Left renal cortex interstitium (tissue), 4 donors: Measurements from ENCODE around the gene UNKL. TPM values are rescaled to one million over a fixed set of nuclear protein-coding genes. Genes with fewer than 3 reads are reported as not detected.

Source experiments
- DNase-seq, 4 donors: peaks; one replicate each; pipeline ENCODE4 v3.0.0-alpha.2; 2013; ENCODE audit warnings: low read depth in 4 of 4, low spot score in 2 of 4, missing footprints in 1 of 4
- polyA plus RNA-seq, 4 donors: library from polyadenylated mRNA; unstranded; fragments of 120-200 nt; gene quantifications; one replicate each; pipeline ENCODE4 v1.2.1, GENCODE V29; 2013; ENCODE audit not compliant: insufficient read length in 4 of 4

The UNKL gene, protein sequence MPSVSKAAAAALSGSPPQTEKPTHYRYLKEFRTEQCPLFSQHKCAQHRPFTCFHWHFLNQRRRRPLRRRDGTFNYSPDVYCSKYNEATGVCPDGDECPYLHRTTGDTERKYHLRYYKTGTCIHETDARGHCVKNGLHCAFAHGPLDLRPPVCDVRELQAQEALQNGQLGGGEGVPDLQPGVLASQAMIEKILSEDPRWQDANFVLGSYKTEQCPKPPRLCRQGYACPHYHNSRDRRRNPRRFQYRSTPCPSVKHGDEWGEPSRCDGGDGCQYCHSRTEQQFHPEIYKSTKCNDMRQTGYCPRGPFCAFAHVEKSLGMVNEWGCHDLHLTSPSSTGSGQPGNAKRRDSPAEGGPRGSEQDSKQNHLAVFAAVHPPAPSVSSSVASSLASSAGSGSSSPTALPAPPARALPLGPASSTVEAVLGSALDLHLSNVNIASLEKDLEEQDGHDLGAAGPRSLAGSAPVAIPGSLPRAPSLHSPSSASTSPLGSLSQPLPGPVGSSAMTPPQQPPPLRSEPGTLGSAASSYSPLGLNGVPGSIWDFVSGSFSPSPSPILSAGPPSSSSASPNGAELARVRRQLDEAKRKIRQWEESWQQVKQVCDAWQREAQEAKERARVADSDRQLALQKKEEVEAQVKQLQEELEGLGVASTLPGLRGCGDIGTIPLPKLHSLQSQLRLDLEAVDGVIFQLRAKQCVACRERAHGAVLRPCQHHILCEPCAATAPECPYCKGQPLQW
- 10 to 100 TPM; 13.8 to 22.9 (median 20.1) TPM for polyA plus RNA-seq

DNA sequence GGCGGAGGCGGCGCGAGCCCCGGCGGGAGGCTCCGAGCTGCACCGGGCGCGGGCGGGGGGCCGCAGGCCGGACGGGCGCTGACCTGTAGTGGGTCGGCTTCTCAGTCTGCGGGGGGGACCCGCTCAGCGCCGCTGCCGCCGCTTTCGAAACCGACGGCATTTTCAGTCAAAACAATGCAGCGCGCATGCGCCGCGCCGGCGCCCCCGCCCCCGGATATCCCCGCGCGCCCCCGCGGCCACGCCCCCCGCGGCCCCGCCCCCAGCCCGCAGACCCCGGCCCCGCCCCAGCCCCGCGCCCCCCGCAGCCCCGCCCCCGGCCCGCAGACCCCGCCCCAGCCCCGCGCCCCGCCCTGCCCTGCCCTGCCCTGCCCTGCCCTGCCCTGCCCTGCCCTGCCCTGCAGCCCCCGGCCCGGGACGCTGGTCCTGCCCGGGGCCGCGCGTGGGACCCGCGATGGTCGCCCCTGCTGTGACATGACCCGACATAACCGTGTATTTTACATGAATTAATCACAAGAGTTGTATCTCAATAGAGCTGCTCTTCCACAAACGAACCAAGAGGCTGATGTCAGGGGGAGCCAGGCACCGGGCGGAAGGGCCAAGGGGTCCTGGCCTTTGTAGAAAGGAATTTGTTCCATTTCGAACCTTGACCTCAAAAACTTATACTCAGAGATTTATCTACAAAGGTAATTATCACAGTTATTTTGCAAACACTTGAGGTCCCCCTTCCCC, at the start of gene UNKL:
TSS of gene UNKL (minus strand) at position 173 of the 729 bp plus-strand sequence. CDS start at position 160, 13 bp downstream.
- peak in 1 of 4 donors; percentile 46 for DNase-seq

DNA sequence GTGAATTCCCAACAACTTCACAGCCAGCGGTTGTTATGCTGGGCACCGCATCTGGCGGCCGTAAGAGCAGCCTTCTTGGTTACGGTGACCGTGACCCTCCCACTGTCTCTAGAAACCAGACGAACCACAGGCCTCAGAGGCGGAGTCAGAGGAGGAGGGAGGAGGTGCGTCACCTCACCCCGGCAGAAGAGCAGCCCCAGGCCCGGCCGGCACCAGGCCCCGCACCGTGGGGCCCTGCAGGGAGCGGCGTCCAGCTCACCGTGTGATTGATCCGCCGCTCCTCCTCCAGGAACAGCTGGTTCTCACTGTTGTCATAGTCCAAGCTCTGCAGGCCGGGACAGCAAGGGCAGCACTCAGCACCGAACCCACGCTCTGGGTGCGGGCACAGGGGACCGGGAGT, 46.6 kb upstream of the UNKL start:
- no peak for DNase-seq

DNA sequence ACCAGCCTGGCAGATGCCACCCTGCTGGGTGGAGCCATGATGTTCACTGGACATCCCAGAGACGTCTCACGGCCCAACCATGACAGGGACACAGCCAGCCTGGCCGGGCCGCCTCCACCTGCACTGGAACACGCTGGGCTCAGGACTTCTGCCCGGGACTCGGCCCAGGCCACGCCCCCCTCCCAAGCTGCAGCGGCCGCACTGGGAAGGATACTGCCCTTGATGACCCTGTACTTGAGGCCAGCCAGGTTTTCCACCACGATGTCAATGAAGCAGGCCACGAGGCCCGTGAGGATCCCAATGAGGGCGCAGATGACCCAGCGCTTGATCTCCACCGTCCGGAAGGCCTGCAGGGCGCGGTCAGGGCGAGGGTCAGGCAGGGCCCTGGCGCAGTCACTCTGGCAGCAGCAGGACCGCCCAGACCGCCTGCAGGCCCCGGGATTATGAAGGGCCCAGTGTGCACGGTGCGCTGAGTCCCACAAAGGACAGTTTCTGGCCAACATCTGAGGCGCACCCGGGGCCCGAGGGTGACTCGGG, 46.2 kb upstream of the UNKL start:
- DNase-seq: no peak

DNA sequence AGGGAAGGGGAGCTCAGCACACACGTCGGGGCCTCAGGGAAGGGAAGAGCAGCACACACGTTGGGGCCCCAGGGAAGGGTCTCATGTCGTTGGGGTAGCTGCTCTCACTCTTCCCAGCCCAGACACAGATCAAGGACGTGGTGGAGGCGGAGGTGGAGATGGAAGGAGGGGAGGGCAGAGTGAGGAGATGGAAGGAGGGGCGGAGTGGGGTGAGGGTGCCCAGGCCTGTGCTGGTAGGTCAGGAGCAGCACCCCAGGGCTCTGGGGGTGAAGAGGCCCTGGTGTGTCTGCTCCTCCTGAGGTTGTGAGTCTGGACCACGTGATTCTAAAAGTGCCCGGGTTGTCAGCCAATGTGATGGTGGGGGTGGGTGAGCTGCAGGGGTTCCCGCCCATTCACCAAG, 45.5 kb upstream of the UNKL start:
- DNase-seq: no peak

DNA sequence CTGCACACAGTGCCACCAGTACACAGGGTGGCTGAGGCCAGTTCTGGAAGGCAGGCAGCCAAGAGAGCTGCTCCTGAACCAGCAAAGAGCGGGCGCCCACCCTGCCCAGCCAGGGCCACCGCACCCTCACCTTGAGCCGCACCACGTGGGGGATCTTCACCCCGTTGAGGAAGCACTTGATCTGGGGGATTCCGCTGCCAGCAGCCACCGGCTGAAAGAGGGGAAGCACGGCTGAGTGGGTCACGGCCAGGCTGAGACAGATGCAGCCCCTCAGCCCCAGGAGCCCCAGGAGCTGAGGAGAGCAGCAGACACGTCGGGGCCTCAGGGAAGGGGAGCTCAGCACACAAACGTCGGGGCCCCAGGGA, 44.5 kb upstream of the UNKL start:
- DNase-seq: no peak

DNA sequence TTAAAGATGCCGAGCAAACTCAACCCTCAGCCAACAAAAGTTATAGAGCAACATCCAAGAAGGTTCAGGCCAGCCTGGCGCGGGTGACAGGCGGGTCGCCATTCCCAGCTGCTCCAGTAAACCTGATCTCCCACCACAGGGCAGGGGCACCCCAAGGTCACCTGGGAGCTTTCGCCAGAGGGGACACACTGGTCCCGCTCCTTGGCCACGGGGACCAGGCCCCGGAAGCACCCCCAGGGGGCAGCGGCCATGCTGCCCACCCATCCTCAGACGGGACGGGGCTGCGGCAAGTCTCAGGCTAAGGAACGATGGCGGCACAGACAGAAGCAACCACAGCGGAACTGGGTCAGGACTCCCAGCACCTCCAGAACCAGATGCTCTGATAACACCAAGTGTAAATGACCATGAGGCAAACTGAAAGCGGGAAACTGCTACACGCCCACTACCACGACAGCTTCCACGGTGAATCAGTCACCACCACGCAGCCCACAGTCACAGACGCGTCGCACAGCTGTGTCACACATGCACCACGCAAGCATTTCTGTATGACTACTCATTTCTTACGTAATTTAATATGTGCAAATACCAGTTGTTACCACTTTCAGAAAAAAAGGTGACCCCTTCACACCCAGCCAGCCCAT, 44.0 kb upstream of the UNKL start:
- no peak for DNase-seq

DNA sequence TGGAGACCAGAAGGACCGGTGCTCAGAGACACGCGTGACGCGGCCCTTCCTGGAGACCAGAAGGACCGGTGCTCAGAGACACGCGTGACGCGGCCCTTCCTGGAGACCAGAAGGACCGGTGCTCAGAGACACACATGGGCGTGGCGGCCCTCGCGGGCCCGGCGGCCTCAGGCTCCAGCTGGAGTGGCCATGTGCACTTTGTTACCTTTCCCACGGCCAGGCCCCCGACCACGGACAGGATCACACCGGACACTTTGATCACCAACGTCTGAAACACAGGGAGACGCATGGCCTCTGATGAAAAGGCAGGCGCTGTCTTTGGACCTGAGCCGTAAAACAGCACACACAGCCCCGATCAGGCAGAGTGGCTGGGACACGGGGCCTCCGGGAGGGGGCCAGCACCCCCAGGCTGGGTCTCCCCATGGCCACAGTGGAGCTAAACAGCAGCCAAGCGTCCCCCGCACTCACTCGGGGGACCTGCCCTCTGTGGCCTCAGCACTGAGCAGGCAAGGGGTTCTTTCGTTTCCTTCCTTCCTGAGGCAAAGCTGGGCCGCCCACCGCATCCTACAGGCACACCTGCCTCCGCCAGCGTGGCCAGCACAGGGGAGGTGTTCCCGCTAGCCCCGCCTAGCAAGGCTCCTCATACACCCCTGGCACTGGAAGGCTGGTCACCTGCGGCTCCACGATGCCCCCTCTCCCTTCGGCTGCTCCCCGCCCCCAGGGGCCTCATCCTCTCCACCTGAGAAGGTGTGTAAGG, 43.2 kb upstream of the UNKL start:
- no peak for DNase-seq

DNA sequence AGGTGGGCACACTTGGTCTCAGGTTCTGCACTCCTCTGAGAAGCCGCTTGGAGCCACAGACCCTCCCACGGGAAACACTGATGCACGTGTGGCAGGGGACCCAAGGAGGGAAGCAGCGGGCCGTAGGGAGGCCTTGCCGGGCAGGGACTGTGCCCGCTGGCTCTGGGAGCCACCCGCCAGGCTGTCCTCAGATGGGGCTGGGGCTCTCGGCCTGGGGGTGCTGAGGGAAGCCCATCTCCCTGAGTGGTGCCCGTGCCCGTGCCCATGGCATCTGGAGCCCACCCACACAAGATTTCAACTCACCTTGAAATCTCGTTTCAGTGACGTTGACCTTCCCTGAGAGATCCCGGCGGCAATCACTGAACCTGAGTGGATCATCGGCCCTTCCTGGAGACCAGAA, 42.4 kb upstream of the UNKL start:
- no peak for DNase-seq

DNA sequence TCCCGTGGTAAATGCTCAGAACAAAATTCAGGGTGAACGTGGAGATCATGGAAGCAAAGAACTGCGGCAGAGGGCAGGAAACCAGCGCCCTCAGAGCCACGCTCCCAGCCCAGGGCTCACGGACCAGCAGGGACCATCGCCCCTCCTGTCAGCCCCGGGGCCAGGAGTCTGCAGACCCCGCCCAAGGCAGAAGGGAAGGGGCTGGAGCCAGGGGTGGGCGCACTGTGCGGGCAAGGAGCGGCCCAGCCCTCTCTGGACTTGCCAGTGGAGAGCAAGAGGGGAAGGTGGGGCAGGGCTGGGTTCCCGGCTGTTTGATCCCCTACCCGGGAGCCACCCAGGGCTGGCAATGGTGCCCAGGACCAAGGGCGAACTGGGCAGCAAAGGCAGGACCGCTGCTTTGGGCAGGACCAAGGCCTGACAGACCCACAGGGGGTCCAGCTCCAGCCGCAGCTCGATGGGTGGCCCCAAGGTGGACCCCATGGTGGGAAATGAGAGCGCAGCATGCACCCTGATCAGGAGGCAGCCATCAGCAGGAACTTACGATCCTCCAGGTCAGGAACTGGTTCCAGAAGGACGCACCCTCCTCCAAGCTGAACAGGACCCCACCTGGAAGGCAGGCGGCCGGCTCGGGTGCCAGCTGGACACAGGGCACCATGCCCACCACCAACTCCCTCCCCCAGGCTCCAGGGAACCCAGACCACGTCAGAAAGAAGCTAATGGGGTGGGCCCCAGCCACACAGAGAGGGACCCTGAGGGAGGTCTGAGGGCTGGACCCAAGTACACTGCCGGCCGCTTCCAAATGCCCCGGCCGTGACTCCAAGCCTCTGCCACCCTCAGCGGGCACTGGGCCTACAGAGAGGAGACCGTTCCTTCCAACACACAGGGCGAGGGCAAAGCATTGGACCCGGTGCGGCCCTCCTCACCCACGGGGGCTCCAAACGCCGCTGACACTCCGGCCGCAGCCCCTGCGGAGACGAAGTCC, 41.0 kb upstream of the UNKL start:
- DNase-seq: no peak

DNA sequence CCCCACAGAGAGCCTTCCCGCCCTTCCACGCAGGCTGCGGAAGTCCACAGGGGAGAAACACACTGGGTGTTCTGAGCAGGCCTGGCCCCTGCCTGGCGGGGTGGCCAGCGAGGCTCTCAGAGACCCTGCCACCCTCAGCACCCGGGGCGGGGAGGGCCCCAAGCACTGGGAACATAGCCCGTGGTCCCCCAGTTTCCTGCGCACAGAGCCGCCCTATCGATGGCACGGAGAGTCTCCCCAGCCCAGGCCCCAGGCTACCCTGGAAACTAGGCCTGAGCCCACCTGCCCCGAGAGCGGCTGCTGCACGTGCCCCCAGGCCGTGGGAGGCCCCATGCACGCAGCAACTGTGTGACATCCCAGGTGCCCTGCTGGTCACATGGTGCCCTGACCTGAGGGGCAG, 40.1 kb upstream of the UNKL start:
- DNase-seq: no peak

DNA sequence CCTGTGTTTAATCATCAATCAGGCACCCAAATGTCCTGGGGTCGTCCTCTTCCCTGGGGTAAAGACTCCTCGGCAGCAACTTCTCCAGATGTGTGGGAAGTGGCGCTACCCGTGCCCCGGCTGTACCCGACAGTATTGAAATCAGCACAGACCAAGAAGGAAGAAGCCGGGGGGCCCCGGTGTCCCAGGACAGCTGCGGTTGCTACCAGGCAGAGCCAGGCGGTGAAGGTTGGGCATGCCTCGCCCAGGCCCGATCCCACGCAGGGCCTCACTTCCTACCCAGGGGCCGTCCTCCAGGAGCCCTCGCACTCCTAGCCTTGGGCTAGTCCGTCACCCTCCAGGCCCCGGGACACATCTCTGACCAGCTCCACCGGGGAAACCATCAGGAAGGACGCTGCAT, 38.8 kb upstream of the UNKL start:
- no peak for DNase-seq

DNA sequence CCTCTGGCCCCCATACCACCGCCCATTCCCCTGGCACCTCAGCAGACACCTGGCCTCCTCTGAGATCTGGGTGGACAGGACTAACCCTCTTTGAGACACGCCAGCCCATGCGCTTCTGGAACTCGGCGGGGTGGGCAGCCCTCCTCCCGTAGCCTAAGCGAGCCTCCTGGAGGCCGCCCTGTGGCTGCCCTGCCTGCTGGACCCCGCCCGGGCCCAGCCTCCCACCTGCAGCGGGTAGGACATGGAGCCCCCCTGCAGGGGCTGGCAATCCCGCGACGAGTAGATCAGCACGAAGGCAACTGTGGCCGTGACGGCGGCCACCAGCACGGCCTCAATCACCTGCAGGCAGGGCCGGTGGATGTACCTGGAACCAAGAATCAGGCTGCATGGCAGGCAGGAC, 38.0 kb upstream of the UNKL start:
- no peak for DNase-seq

DNA sequence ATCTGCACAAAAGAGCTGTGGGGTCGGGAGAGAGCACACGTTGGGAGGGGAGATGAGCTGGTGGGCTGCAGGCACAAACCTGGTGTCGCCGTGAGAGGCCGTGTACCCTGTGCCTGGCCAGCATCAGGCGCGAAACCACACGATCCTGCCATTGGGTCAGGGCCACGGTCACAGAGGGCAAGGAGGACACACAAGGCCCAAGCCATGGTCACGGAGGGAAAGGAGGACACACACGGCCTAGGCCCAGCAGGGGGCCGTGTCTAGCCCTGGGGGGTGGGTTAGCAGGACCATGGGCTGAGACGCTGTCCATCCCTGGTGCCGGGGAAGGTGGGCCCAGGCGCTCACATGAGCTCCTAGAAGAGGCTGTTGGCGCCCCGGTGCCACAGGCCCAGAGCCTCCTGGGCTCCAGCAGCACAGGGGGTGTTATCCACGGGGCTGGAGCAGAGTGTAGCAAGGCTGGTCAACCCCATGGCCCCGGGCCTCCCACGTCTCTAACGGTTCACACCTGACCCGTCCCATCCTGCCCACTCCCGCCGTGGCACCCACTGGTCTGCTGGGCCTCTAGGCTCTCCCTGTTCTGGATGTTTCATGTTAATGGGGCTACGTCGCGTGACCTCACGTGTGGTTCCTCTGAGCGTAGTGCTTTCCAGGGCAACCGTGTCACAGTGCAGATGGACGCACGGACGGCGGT, 37.3 kb upstream of the UNKL start:
- DNase-seq: no peak

DNA sequence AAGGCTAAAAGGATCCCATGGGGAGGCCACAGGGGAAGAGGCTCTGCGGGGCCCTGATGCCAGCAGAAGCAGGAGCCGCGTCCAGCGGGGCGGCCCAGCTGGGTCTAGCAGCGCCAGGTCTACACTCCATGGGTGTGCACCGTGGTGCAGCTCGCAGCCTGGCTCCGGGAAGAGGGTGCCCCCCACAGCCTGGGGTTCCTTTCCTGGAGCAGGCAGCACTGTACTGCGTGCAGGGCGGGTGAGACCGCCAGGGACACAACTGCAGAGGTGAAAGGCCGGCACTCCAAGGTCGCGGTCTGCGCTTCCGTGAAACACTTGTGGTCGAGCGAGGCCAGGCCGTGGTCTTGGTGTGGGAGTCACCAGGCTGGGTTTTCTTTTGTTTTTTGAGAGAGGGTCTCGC, 36.3 kb upstream of the UNKL start:
- DNase-seq: no peak

DNA sequence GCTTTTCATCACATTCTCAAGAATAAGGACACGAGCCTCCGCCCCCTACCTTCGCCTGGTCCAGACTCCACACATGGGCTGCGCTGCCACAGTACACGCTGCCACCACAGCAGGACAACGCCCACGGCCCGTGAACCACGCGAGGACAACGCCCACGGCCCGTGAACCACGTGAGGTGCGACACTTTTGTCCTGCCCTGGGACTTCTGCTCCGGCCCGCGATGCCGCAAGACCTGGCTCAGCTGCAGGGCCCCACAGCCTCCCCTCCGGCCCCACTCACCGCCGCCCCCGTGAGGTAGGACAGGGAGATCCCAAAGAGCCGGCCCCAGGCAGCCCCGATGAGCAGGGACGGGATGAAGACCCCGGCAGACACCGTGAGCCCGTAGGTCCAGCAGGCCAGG, 35.7 kb upstream of the UNKL start:
- DNase-seq: no peak

DNA sequence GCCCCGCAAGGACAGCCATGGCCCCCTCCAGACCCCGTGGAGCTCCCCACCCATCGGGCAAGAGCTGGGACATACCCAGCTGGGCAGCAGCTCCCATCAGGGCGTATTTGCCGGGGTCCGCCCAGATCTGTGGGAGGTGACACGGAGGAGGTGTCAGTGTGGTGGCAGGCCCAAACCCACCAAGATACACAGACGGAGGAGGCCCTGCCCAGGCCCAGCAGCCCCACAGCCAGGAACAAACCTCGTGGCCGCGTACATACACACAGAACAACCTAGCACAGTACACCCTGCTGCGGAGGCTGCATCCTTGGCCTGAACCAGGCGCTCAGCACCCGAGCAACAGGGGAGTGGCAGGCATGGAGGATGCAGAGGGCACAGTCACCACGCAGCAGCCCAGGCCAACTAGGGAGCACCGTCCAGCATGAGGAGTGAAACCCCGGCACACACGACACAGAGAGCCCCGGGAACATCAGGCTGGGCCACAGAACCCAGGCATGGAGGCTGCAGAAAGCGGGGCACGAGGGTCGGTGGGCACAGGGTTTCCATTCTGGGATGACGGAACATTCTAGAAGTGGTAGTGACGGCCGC, 34.8 kb upstream of the UNKL start:
- DNase-seq: no peak

DNA sequence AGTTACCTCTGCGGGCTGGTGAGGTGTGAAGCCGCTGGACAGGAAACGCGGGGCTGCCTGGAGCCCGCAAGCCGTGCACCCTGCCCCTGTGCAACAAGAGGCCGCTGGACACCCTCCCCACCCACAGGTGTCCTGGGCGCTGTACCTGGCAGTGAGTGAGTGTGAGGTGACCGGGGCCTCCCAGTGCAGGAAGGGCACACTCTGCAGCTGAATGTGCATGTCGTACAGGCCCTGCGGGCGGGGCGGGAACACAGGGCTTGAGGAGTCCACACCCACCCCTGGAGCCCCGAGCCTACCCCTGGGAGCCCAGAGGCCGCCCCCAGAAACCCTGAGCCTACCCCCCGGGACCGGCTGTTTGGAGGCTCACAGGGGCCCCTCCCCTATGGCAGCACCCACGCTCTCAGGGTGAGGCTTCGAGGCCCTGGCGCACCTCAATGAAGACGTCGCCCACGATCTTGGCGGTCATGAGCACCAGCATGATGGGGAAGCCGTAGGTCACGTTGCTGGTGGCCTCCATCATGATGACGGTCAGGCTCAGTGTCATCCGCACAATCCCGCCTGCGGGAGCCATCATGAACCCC, 34.1 kb upstream of the UNKL start:
- DNase-seq: no peak
